ENCODE results near the gene PTGIS.

Gene PTGIS

GRCh38 chr20:49580813-49581174 is 12.9 kb upstream of the PTGIS start:
- TF ChIP-seq CTCF (conservative IDR thresholded peaks at IDR 0.05; ENCODE audit: low read depth, low read length) = no peak
- DNase-seq (ENCODE audit: low read depth) = no peak

GRCh38 chr20:49579874-49580812 is 12.2 kb upstream of the PTGIS start:
- no peak overlapping the region for H3K4me3 ChIP-seq (ENCODE audit: low read depth, low read length)
- peak; percentile 88 for DNase-seq (ENCODE audit: low read depth)
- no peak for TF ChIP-seq CTCF (conservative IDR thresholded peaks at IDR 0.05; ENCODE audit: low read depth, low read length)

More at GRCh38 chr20:49580813-49581174, 12.9 kb upstream of the PTGIS start:
- H3K4me3 ChIP-seq (ENCODE audit: low read depth, low read length) = no peak overlapping the region

GRCh38 chr20:49579195-49579594 is 11.3 kb upstream of the PTGIS start:
- H3K4me3 ChIP-seq (ENCODE audit: low read depth, low read length) = no peak overlapping the region
- DNase-seq (ENCODE audit: low read depth) = no peak
- TF ChIP-seq CTCF (conservative IDR thresholded peaks at IDR 0.05; ENCODE audit: low read depth, low read length) = no peak

- no peak for TF ChIP-seq CTCF (conservative IDR thresholded peaks at IDR 0.05; ENCODE audit: low read depth, low read length)
- no peak for DNase-seq (ENCODE audit: low read depth)
- no peak overlapping the region for H3K4me3 ChIP-seq (ENCODE audit: low read depth, low read length)
Observed at GRCh38 chr20:49578436-49578835, 10.5 kb upstream of the PTGIS start.

DNA sequence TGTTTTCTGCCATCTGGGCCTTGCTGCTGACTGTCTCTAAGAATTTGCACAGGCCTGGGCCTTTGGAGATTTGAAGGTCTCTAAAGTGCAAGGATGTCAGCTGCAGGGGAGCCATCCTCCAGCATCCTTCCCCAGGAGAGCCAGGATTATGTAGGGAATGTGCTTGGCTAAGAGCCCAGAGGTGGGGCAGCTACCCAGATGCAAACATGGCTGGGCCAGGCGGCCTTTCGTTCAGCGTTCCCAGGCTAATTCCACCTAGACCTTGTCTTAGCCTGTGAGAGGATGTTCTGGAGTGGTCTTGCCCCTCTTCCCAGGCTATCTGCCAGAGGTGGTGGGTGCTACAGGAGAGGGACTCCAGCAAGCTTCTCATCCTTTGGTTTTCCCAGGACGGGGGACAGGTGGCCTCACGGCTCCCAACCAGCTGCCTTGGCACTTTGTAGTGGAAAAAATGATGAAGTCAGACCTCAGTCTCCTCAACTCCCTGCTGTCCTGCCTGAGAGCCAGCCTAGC is 7.7 kb upstream of the PTGIS start:
- DNase-seq (ENCODE audit: low read depth) = no peak

GRCh38 chr20:49573900-49574416 is 6.0 kb upstream of the PTGIS start:
- TF ChIP-seq CTCF (conservative IDR thresholded peaks at IDR 0.05; ENCODE audit: low read depth, low read length) = no peak

More for the DNA sequence above, 7.7 kb upstream of the PTGIS start:
- no peak overlapping the region for H3K4me3 ChIP-seq (ENCODE audit: low read depth, low read length)
- no peak for TF ChIP-seq CTCF (conservative IDR thresholded peaks at IDR 0.05; ENCODE audit: low read depth, low read length)

More at GRCh38 chr20:49573900-49574416, 6.0 kb upstream of the PTGIS start:
- no peak for DNase-seq (ENCODE audit: low read depth)
- no peak overlapping the region for H3K4me3 ChIP-seq (ENCODE audit: low read depth, low read length)

Data from choroid plexus epithelial cell (primary cell).